Activated CD8-positive, alpha-beta memory T cell treated with anti-CD3 and anti-CD28 coated beads, Interleukin-2, amount 50 U/mL, for 4 hours (primary cell): Measurements from ENCODE around the gene NEDD4L.

Source experiments
- DNase-seq: peaks from one replicate; pipeline ENCODE4 v3.0.0-alpha.2; 2020

The NEDD4L gene

DNA sequence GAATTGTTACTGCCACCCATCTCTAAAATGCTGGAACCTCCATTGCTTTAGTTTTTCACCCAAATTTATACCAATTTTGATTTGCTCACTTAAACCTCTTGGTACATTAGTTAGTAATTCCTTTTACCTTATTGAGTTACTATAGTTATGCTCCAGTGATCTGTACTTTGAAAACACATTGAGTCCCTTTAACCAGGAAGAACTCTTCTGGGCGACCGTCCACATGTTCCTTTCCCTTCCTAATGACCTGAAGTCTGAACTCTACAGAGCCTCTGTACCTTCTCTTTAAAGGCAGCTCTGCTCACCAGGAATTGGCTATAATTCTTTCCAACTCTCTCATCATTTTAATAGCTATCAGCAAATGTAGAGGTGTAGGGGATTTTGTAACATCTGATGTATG is 290.0 kb downstream of the NEDD4L start:
- no peak for DNase-seq

DNA sequence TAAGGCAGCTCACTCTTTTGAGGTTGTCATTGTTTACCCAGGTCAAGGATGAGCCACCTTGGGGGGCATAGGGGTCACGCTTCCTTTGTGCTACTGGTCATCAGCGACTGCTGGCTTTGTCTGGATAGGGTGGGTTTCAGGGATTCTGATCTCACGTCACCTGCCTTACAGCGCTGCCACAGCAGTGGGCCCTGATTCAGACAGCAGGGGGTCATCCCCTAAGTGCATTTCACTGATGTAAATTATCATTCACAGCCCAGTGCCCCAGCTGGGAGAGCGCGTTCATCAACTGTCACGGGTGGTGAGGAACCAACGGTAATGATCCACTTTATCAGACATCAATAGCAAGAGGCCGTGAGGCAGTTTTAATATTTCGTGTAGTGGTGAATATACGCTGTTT is 291.2 kb downstream of the NEDD4L start:
- DNase-seq: no peak

- no peak for DNase-seq
Observed at GRCh38 chr18:58335821-58336220, 291.8 kb downstream of the NEDD4L start.

DNA sequence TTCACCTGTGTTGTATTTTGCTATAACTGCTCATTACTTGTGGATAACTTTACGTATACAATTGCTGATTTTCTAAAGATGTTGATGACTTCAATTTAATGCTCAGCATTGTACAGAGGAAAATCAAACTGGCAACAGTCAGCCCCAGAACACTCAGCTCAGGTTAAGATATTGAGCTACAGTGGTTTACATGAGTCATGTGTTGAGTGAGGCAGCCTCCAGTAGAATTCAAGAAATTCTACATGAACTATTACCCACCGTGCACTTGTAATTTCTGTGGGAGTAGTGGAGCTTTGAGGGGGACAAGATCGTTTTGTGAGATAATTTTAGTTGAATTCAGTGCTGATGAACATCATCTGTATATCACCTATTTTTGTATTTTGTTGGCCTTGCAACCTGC is 292.6 kb downstream of the NEDD4L start:
- no peak for DNase-seq

- DNase-seq: no peak
Observed at GRCh38 chr18:58337285-58337684, 293.3 kb downstream of the NEDD4L start.

DNA sequence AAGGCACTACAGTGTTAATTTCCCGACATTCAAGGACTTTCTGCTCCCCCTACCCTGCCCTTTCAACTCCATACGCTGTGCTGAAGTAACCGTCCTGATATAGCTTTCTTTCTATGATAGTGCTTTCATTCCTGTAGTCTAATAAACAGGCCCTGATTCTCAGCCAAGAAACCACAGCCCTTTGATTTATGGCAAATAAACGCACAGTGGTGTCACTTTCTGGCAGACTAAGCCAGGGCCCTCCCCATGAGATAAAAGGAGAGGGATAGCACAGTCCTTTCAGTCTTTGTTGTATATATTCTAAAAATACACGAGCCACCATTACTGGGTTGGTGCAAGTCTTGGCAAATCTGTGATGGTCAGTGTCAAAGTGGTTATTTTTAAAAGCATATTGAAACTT is 293.7 kb downstream of the NEDD4L start:
- DNase-seq: no peak

GRCh38 chr18:58338141-58338540 is 294.1 kb downstream of the NEDD4L start:
- DNase-seq: no peak

DNA sequence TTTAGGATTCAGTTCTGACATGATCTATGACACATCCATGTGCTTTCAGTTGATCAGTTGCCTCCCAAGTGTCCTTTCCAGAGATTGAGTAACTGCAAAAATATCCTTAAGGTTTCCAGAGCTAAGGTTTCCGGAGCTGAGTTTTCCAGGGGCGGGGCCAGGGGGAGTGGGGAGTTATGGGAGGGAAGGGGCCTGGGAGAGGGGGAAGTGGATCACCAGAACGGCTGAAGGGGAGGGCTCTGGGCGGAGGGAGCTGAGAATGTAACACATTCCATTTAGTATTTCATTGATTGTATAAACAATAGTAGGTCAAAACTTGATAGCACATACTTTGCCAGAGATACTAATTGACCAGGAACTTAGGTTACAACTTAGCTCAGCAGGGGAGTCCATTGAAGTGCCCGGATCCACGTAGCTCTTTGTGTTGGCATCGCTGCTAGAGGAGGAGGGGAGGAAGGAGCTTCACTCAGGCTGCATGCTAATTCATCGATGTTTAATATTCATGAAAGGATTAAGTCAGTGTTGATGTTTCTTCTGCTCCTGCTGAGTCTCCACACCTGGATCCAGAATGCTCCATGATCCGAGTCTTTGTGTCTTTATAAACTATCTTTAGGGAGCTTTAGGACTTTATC is 295.1 kb downstream of the NEDD4L start:
- no peak for DNase-seq

DNA sequence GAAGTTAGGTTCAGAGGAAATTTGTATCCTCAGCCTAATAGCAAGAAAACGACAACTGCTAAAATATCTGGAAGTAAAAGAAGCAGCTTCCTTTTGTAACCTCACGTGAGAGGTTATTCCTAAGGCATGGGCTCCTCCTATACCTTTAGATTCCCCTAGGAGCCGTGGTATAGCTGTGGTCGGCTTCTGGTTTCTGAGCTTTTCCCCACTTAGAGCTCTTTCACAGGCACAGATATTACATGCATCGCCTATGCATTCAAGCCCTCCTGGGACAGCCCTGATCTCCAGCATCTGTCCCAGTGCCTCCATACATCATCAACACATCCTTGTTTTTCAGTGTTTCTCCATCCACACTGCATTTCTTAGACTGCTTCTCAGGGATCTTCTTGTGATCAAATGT is 295.9 kb downstream of the NEDD4L start:
- no peak for DNase-seq

DNA sequence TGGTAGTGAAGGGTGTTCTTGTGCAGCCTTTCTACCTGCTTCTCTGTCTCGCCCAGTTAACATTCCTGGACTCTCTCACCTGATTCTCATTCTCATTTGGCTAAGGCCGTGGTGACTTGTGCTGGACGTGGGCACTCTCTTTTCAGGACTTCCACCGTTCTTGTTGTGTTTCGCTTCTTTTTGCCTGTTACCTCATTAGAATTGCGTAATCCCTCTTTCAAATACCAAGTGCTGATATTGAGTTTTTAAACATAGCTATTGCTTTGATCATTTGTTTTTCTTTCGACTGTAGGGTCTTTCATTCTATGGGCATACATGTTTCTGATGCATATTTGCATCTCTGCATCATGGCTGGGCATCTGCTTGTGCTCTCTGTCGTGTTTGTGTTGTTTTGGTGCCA is 297.9 kb downstream of the NEDD4L start:
- DNase-seq: no peak

GRCh38 chr18:58344080-58344670 is 300.1 kb downstream of the NEDD4L start:
- no peak for DNase-seq

GRCh38 chr18:58344861-58345463 is 300.9 kb downstream of the NEDD4L start:
- DNase-seq: no peak

- DNase-seq: no peak
Observed at GRCh38 chr18:58345875-58346274, 301.8 kb downstream of the NEDD4L start.

DNA sequence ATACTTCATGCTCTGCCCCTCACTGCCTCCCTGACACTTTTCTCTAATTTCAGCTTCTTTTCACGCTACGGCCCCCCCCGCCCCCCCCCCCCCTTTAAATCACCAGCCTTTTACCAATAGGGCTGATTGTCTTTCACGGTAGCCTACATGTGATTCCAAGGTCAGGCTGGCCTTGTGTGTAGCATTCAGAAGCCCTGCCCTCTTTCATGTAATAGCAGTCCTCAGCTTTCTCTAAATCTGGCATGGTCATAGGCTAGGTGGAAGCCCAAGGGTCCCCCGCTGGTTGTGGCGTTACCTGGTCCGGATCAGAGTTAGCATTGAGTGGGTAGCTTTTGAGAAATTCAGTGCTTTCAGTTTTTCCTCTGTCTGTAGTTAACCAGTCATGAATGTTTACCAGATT is 303.1 kb downstream of the NEDD4L start:
- DNase-seq: no peak

DNA sequence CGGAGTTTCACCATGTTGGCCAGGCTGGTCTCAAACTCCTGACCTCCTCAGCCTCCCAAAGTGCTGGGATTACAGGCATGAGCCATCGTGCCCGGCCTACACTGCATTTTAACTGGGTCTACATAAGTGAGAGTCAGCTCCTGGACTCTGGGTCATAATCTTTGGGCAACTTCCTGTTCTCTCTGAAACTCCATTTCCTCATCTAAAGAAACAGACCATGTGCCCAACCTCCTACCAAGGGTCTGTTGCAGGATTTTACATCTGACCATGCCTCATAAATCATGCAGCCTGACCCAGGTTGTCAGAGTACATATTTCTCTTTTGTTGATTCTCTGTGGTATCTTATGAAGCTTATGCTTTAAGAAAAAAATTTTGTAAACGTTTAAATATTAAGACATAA is 304.5 kb downstream of the NEDD4L start:
- DNase-seq: no peak

DNA sequence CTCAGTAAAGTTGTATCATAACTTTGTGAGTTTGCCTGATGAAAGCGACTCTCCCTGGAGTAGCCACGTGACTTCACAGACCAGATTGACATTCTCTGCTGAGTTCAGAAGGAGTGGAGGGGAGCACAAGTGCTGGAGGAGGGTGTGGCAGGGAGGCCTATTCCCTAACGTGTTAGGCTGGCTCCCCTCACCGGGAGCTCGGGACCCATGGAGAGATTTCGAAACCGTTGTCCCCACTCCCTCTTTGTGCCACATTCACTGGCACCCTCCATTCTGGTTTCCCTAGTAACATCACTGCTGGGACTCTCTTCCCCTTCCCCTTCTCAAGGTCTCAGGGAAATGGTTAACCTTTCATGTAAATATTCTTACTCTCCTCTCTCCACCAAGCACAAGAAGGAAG is 304.9 kb downstream of the NEDD4L start:
- DNase-seq: no peak

DNA sequence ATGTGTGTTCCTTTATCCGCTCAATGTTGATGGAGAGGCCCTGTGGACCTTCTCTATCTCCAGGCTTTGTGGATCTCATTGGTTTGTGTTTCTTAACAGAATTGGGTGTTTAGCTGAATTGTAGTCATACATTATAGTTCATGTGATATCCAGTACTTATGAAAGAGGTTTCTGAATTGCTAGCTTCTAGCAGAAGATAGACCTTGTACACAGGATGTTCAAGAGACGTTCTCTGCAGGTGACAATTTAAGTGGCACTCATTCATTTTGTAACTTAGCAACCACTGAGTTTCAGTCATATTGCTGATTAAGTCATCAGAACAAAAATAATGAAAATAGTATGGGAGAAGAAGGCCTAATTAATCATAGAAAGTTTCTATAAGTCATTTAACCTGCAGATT is 305.6 kb downstream of the NEDD4L start:
- DNase-seq: no peak

DNA sequence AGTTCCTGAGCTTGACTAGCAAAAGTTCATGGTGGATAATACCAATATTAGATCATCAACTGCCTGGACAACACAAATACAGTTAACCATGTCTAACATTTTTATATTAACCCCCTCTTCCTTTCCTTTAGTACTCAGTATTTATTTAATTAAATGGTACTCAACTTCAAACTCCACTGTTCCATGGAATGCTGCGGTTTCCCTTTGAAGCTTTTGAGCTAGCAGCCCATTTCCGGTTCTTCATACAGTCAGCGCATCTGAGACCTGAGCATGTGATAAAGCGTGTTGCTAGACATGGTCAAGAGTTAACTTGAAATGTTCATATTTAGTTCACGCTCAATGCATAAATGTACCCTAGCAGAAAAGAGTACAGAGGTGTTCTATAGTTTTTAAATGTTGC is 306.5 kb downstream of the NEDD4L start:
- no peak for DNase-seq

DNA sequence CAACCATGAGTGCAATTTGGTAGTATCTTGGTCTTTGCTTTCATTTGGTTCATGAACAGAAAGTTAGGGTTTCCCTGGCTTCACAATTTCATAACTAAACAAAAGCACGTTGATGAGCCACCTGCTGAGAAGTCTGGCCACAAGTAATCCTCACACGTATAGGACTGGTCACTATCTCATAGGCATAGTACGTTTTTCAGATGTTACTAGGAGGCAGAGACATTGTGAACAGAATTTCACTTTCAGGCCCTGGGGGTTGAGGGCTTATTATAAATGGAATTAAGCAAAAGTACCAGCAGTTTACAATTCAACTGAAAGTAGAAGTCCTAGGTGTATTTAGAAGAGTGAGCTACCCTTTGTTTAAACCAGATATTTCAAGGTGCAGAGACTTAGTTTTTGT is 307.8 kb downstream of the NEDD4L start:
- no peak for DNase-seq

DNA sequence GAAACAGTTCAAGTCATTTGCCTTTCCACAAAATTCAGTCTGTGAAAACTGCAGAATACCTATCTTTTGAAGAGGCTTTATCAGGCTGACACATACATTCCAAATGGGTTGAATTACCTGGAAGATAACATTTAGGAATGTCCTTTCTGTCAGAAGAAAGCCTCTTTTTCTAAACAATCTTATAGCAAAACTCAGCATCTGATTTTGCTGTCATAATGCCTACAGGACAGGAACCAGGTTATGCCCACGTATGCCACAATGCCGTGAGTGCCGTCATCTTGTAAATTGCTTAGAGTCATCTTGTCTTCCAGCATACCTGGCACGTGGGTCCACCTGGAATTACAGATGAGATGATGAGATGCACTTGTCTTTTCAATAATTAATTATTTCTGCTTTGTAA is 309.6 kb downstream of the NEDD4L start:
- DNase-seq: no peak

- DNase-seq: no peak
Observed at GRCh38 chr18:58354051-58354450, 310.0 kb downstream of the NEDD4L start.

DNA sequence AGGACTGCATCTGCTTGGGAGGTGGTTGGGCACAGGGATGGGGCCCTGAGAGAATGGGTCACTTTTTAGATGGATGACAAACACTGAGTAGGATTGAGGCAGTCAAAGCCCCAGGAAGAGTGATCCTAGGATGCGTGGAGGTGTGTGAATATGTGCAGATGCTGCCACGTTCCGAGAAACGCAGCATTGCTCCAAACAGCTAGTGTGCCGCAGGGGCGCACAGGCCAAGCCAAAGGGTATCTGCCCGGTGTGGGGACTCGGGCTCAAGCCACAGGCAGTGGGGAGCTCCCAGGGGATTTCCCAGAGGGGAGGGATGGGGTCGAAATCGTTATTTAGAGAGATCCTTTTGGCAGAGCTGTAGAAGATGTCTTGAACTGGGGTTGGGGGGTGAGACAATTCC is 310.8 kb downstream of the NEDD4L start:
- DNase-seq: no peak

GRCh38 chr18:58355243-58355642 is 311.2 kb downstream of the NEDD4L start:
- DNase-seq: no peak

GRCh38 chr18:58359218-58359617 is 315.2 kb downstream of the NEDD4L start:
- no peak for DNase-seq

- no peak for DNase-seq
Observed at GRCh38 chr18:58359620-58360019, 315.6 kb downstream of the NEDD4L start.
